IPS-20b (cell line): ENCODE measurements around the gene DCAF10.

Experiments used
- H3K27ac ChIP-seq: one replicate; pipeline ENCODE4 v1.5.1; 2013; ENCODE audit warnings: low read length
- H3K27me3 ChIP-seq: 2 replicates; pipeline ENCODE4 v1.6.1; 2013; ENCODE audit warnings: mild to moderate bottlenecking, low read length, inconsistent platforms; ENCODE audit not compliant: insufficient read depth
- H3K36me3 ChIP-seq: 2 replicates; pipeline ENCODE4 v1.6.1; 2013; ENCODE audit warnings: low read depth, mild to moderate bottlenecking, inconsistent platforms, low read length, moderate library complexity; ENCODE audit not compliant: insufficient read depth
- H3K4me1 ChIP-seq: 2 replicates; pipeline ENCODE4 v1.6.1; 2013; ENCODE audit warnings: mild to moderate bottlenecking, control low read depth, inconsistent platforms, low read length, moderate library complexity; ENCODE audit not compliant: insufficient read depth
- H3K4me3 ChIP-seq: 2 replicates; pipeline ENCODE4 v1.5.1; 2013; ENCODE audit warnings: mild to moderate bottlenecking, low read length, inconsistent platforms
- H3K9ac ChIP-seq: 2 replicates; pipeline ENCODE4 v1.6.1; 2013; ENCODE audit warnings: low read depth, mild to moderate bottlenecking, inconsistent platforms, low read length, moderate library complexity
- H3K9me3 ChIP-seq: 2 replicates; pipeline ENCODE4 v1.6.1; 2013; ENCODE audit warnings: mild to moderate bottlenecking, low read depth, low read length, inconsistent platforms; ENCODE audit not compliant: insufficient read depth

The DCAF10 gene

GRCh38 chr9:37836386-37836785 lies 35.8 kb downstream of the DCAF10 start:
- Histone ChIP-seq H3K27me3 (no peaks in the 10 kb centered on the region), H3K9ac (no peak overlapping the region), H3K36me3 (no peaks in the 10 kb centered on the region), H3K9me3 (no peaks in the 10 kb centered on the region), H3K27ac (no peak overlapping the region), H3K4me3 (no peak overlapping the region), H3K4me1 (no peaks in the 10 kb centered on the region)

- no peak overlapping the region for H3K9ac ChIP-seq
- no peaks in the 10 kb centered on the region for H3K9me3 ChIP-seq
- H3K36me3 ChIP-seq, result peaks cover 9% of the 10 kb centered on the region; the same call in 1 of the 2 replicates
- H3K4me3 ChIP-seq, result no peak overlapping the region
- H3K27me3 ChIP-seq, result no peaks in the 10 kb centered on the region
- no peaks in the 10 kb centered on the region for H3K4me1 ChIP-seq
- no peak overlapping the region for H3K27ac ChIP-seq
Observed at GRCh38 chr9:37839496-37840461, 39.2 kb downstream of the DCAF10 start.

- H3K27ac ChIP-seq, result no peak overlapping the region
- H3K36me3 ChIP-seq, result peaks cover 9% of the 10 kb centered on the region; the same call in 1 of the 2 replicates
- H3K27me3 ChIP-seq, result no peaks in the 10 kb centered on the region
- no peak overlapping the region for H3K4me3 ChIP-seq
- no peaks in the 10 kb centered on the region for H3K9me3 ChIP-seq
- H3K9ac ChIP-seq, result no peak overlapping the region
- H3K4me1 ChIP-seq, result no peaks in the 10 kb centered on the region
Observed at GRCh38 chr9:37840560-37841194, 40.1 kb downstream of the DCAF10 start.

GRCh38 chr9:37852222-37852621 lies 51.6 kb downstream of the DCAF10 start:
- no peak overlapping the region for H3K4me3 ChIP-seq

GRCh38 chr9:37856551-37856950 lies 56.0 kb downstream of the DCAF10 start:
- no peaks in the 10 kb centered on the region for H3K9me3 ChIP-seq
- H3K36me3 ChIP-seq, result peaks cover 31% of the 10 kb centered on the region
- H3K27ac ChIP-seq, result no peak overlapping the region

More at GRCh38 chr9:37852222-37852621, 51.6 kb downstream of the DCAF10 start:
- peaks cover 3% of the 10 kb centered on the region; the same call in 1 of the 2 replicates for H3K36me3 ChIP-seq
- H3K9me3 ChIP-seq, result no peaks in the 10 kb centered on the region
- H3K27me3 ChIP-seq, result no peaks in the 10 kb centered on the region
- no peak overlapping the region for H3K9ac ChIP-seq
- H3K27ac ChIP-seq, result no peak overlapping the region
- H3K4me1 ChIP-seq, result no peaks in the 10 kb centered on the region

GRCh38 chr9:37859043-37859442 lies 58.4 kb downstream of the DCAF10 start:
- H3K9me3 ChIP-seq, result no peaks in the 10 kb centered on the region
- no peaks in the 10 kb centered on the region for H3K27me3 ChIP-seq

More at GRCh38 chr9:37856551-37856950, 56.0 kb downstream of the DCAF10 start:
- Histone ChIP-seq H3K4me1 (no peaks in the 10 kb centered on the region), H3K4me3 (no peak overlapping the region), H3K27me3 (no peaks in the 10 kb centered on the region), H3K9ac (no peak overlapping the region)

GRCh38 chr9:37862530-37862929 lies 61.9 kb downstream of the DCAF10 start:
- no peak overlapping the region for H3K4me3 ChIP-seq
- H3K4me1 ChIP-seq, result no peaks in the 10 kb centered on the region
- no peaks in the 10 kb centered on the region for H3K27me3 ChIP-seq
- peaks cover 39% of the 10 kb centered on the region for H3K36me3 ChIP-seq
- H3K9ac ChIP-seq, result no peak overlapping the region
- no peaks in the 10 kb centered on the region for H3K9me3 ChIP-seq
- no peak overlapping the region for H3K27ac ChIP-seq

More at GRCh38 chr9:37859043-37859442, 58.4 kb downstream of the DCAF10 start:
- H3K27ac ChIP-seq, result no peak overlapping the region
- peaks cover 44% of the 10 kb centered on the region for H3K36me3 ChIP-seq
- H3K4me1 ChIP-seq, result no peaks in the 10 kb centered on the region
- H3K9ac ChIP-seq, result no peak overlapping the region
- H3K4me3 ChIP-seq, result no peak overlapping the region

- Histone ChIP-seq H3K4me3 (no peak overlapping the region), H3K4me1 (no peaks in the 10 kb centered on the region), H3K9ac (no peak overlapping the region), H3K27me3 (no peaks in the 10 kb centered on the region), H3K9me3 (no peaks in the 10 kb centered on the region), H3K36me3 (no peaks in the 10 kb centered on the region), H3K27ac (no peak overlapping the region)
Observed at GRCh38 chr9:37870081-37870798, 69.6 kb downstream of the DCAF10 start.

GRCh38 chr9:37870799-37871176 lies 70.2 kb downstream of the DCAF10 start:
- Histone ChIP-seq H3K4me1 (no peaks in the 10 kb centered on the region), H3K4me3 (no peak overlapping the region), H3K36me3 (no peaks in the 10 kb centered on the region), H3K9ac (no peak overlapping the region), H3K27ac (no peak overlapping the region), H3K27me3 (no peaks in the 10 kb centered on the region), H3K9me3 (no peaks in the 10 kb centered on the region)

GRCh38 chr9:37873955-37874354 lies 73.4 kb downstream of the DCAF10 start:
- Histone ChIP-seq H3K9ac (no peak overlapping the region), H3K4me1 (no peaks in the 10 kb centered on the region), H3K4me3 (no peak overlapping the region), H3K36me3 (peaks cover 6% of the 10 kb centered on the region; the same call in 1 of the 2 replicates), H3K27ac (no peak overlapping the region), H3K27me3 (no peaks in the 10 kb centered on the region), H3K9me3 (peaks cover 16% of the 10 kb centered on the region)

GRCh38 chr9:37876376-37876775 lies 75.8 kb downstream of the DCAF10 start:
- no peaks in the 10 kb centered on the region for H3K27me3 ChIP-seq
- peaks cover 16% of the 10 kb centered on the region for H3K9me3 ChIP-seq
- peaks cover 6% of the 10 kb centered on the region; the same call in 1 of the 2 replicates for H3K36me3 ChIP-seq
- no peak overlapping the region for H3K27ac ChIP-seq
- no peaks in the 10 kb centered on the region for H3K4me1 ChIP-seq
- H3K9ac ChIP-seq, result no peak overlapping the region
- no peak overlapping the region for H3K4me3 ChIP-seq
